Measurements from ENCODE around the gene GARIN5A.

GARIN5A gene

GRCh38 chr19:50511069-50511822 is 34.6 kb upstream of the GARIN5A start, which contains the start of gene JOSD2:
JOSD2 (minus strand) TSS chr19:50511191; CDS start chr19:50510431, 760 bp downstream.
- Histone ChIP-seq H3K4me2 (ENCODE audit: low read length) (peak within 1 kb of the TSS; percentile 90), H4K20me1 (ENCODE audit: control insufficient read depth, insufficient read depth, low read depth, low read length) (no peaks in the 10 kb centered on the region), H3F3A (ENCODE audit: control insufficient read depth, insufficient read depth) (no peaks in the 10 kb centered on the region), H3K27ac (ENCODE audit: low read depth, low read length) (peak within 1 kb of the TSS; percentile 20; the same call in 1 of the 2 replicates), H3K4me3 (ENCODE audit: low read length) (peak within 1 kb of the TSS; percentile 79), H3K27me3 (ENCODE audit: control insufficient read depth, low read length) (no peaks in the 10 kb centered on the region), H3K9me3 (ENCODE audit: control insufficient read depth, insufficient read depth, low read length) (no peaks in the 10 kb centered on the region), H3K4me1 (ENCODE audit: control insufficient read depth, low read length) (peaks cover 14% of the 10 kb centered on the region), H3K79me2 (ENCODE audit: control insufficient read depth, low read length) (peaks cover 3% of the 10 kb centered on the region; the same call in 1 of the 2 replicates), H3K36me3 (ENCODE audit: control insufficient read depth, low read length) (no peaks in the 10 kb centered on the region), H3K9me2 (replicated peaks; ENCODE audit: control insufficient read depth, low read length) (no peaks in the 10 kb centered on the region)
- TF ChIP-seq CTCF (IDR thresholded peaks at IDR 0.05; ENCODE audit: low read depth, low read length, poor library complexity, severe bottlenecking) (no peak), EZH2phosphoT487 (IDR thresholded peaks at IDR 0.05; ENCODE audit: borderline replicate concordance, low read length) (no peak)

- H3K4me1 ChIP-seq (ENCODE audit: control insufficient read depth, low read length), result peaks cover 14% of the 10 kb centered on the region
Observed at GRCh38 chr19:50510700-50511068, 34.0 kb upstream of the GARIN5A start.

DNA sequence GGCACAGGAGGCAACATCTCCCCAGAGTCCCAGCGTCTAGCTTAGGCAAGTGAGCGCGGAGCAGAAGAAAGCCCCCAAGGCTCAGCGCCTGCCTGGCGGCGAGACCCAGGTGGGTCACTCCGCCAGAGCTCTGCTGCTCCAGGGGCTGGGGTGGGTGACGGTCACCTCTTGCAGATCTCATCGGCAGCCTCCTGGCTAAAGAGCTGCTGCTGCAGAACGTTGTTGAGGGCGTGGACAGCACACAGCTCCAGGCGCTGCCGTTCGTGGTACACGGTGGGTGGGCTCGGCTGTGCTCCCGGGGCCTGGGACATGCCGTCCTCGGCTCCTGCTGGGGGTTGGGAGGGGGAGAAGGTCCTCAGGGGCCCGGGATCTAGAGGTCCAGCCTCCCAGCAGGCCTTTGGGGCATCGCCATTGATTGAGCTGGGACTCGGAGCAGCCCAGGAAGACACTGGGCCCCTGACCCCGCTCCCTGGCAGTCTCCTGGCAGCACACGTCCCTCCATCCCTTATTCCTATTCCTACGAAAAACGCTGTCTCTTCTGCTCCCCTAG is 33.5 kb upstream of the GARIN5A start:
- no peaks in the 10 kb centered on the region for H3K9me2 ChIP-seq (replicated peaks; ENCODE audit: control insufficient read depth, low read length)
- H3K27me3 ChIP-seq (ENCODE audit: control insufficient read depth, low read length), result no peaks in the 10 kb centered on the region
- no peak overlapping the region for H3K27ac ChIP-seq (ENCODE audit: low read depth, low read length)
- no peaks in the 10 kb centered on the region for H3K9me3 ChIP-seq (ENCODE audit: control insufficient read depth, insufficient read depth, low read length)
- no peaks in the 10 kb centered on the region for H4K20me1 ChIP-seq (ENCODE audit: control insufficient read depth, insufficient read depth, low read depth, low read length)
- H3K4me3 ChIP-seq (ENCODE audit: low read length), result peak overlapping the region; percentile 79
- H3F3A ChIP-seq (ENCODE audit: control insufficient read depth, insufficient read depth), result no peaks in the 10 kb centered on the region
- peaks cover 3% of the 10 kb centered on the region; the same call in 1 of the 2 replicates for H3K79me2 ChIP-seq (ENCODE audit: control insufficient read depth, low read length)
- H3K4me1 ChIP-seq (ENCODE audit: control insufficient read depth, low read length), result peaks cover 14% of the 10 kb centered on the region
- TF ChIP-seq CTCF (IDR thresholded peaks at IDR 0.05; ENCODE audit: low read depth, low read length, poor library complexity, severe bottlenecking), result no peak
- no peak for TF ChIP-seq EZH2phosphoT487 (IDR thresholded peaks at IDR 0.05; ENCODE audit: borderline replicate concordance, low read length)
- peak overlapping the region; percentile 90 for H3K4me2 ChIP-seq (ENCODE audit: low read length)
- H3K36me3 ChIP-seq (ENCODE audit: control insufficient read depth, low read length), result no peaks in the 10 kb centered on the region

More at GRCh38 chr19:50510700-50511068, 34.0 kb upstream of the GARIN5A start:
- Histone ChIP-seq H3K27ac (ENCODE audit: low read depth, low read length) (0 out of 2 replicates have a peak overlapping the region, but pooled peaks have one; percentile 6), H3K36me3 (ENCODE audit: control insufficient read depth, low read length) (no peaks in the 10 kb centered on the region), H3K27me3 (ENCODE audit: control insufficient read depth, low read length) (no peaks in the 10 kb centered on the region), H3K79me2 (ENCODE audit: control insufficient read depth, low read length) (peaks cover 3% of the 10 kb centered on the region; the same call in 1 of the 2 replicates), H3K4me2 (ENCODE audit: low read length) (peak overlapping the region; percentile 90), H3K4me3 (ENCODE audit: low read length) (peak overlapping the region; percentile 79), H3K9me2 (replicated peaks; ENCODE audit: control insufficient read depth, low read length) (no peaks in the 10 kb centered on the region), H4K20me1 (ENCODE audit: control insufficient read depth, insufficient read depth, low read depth, low read length) (no peaks in the 10 kb centered on the region), H3K9me3 (ENCODE audit: control insufficient read depth, insufficient read depth, low read length) (no peaks in the 10 kb centered on the region), H3F3A (ENCODE audit: control insufficient read depth, insufficient read depth) (no peaks in the 10 kb centered on the region)
- no peak for TF ChIP-seq CTCF (IDR thresholded peaks at IDR 0.05; ENCODE audit: low read depth, low read length, poor library complexity, severe bottlenecking)
- no peak for TF ChIP-seq EZH2phosphoT487 (IDR thresholded peaks at IDR 0.05; ENCODE audit: borderline replicate concordance, low read length)

Measured in DOHH2 (cell line).